GM12874 (cell line): ENCODE data around the gene TBX4.

Experiments used
- CTCF ChIP-seq: IDR thresholded peaks from 2 replicates; pipeline ENCODE4 v1.5.1; 2011; ENCODE audit warnings: low read depth, mild to moderate bottlenecking, control low read depth, low read length, moderate library complexity; ENCODE audit not compliant: insufficient read depth

The TBX4 gene

GRCh38 chr17:61470530-61471136 lies 18.4 kb downstream of the TBX4 start:
- TF ChIP-seq CTCF = no peak

GRCh38 chr17:61474235-61474927 lies 22.2 kb downstream of the TBX4 start:
- TF ChIP-seq CTCF = no peak

DNA sequence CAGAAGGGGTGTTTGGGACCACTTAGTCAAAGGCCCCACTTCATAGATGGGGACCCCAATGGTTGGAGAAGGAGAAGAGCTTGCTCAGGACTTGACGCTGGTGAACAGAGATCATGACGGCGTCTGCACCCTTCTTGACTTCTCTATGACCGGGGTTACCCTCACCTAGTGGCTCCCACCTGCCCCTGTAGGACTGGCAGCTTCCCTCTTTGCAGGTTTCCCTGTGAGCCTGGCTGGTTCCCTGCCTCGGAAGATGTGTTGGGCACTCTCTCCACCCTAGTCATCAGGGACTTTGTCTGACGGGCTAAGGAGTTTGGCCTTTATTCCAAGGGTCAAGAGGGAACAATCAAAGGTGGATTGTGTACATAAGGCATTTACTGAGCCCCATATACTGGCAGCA lies 22.7 kb downstream of the TBX4 start:
- no peak for TF ChIP-seq CTCF

- no peak for TF ChIP-seq CTCF
Measured at GRCh38 chr17:61475726-61476125, 23.5 kb downstream of the TBX4 start.

GRCh38 chr17:61476476-61477203 lies 24.4 kb downstream of the TBX4 start:
- TF ChIP-seq CTCF = no peak

DNA sequence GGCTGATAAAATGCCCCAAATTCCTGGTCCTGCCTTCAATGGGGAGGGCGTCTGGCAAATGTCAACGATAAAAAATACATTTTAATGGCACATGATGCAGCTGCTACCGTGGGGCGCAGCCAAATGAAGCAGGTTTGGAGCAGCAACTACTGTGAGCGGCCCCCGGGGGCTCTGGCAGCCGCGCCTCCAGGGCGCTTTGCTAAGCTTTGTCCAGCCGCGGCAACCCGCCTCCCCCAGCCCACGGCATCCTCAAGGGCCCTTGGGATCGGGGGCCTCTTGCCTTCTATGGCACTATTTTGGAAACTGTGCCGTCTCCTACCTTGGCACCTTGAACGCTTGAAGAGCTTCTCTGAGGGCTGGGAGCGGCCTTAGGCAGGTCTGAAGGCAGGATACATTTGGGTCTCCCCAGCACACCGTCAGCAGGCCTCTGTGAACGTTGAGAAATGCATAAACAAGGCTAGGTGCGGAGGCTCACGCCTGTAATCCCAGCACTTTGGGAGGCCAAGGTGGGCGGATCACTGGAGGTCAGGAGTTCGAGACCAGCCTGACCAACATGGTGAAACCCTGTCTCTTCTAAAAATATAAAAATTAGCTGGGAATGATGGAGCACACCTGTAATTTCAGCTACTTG lies 25.1 kb downstream of the TBX4 start:
- no peak for TF ChIP-seq CTCF
